H1 (cell line): ENCODE measurements around the gene SYNPO. TPM values are rescaled to one million over a fixed set of nuclear protein-coding genes. Genes with fewer than 3 reads are reported as not detected.

Source experiments
- CTCF ChIA-PET: fragments of 300-600 bp; sonication (Branson Sonifier 250); formaldehyde crosslinking; loops from one replicate; lab custom pipeline; 2021; ENCODE audit not compliant: partially characterized antibody; lab: Charles Lee
- POLR2A ChIA-PET: fragments of 300-600 bp; sonication (Branson Sonifier 250); formaldehyde crosslinking; loops from one replicate; lab custom pipeline; 2021; ENCODE audit warnings: inconsistent platforms; ENCODE audit not compliant: partially characterized antibody; lab: Charles Lee
- DNase-seq, 2 experiments: peaks; one replicate each; pipeline versions ENCODE4 v3.0.0 to v3.0.0-alpha.2; 2010 to 2022; ENCODE audit warnings: low spot score in 2 of 2, low read depth in 1 of 2, mixed read lengths in 1 of 2
- FAIRE-seq: peaks from 2 replicates; lab custom pipeline; 2011; peaks lifted over from hg19 to GRCh38; lab: Jason Lieb, UNC
- H2AFZ ChIP-seq: 2 replicates; pipeline ENCODE4 v1.8.1; 2012; ENCODE audit warnings: low read length, inconsistent platforms
- H2AK5ac ChIP-seq: 2 replicates; pipeline ENCODE4 v1.6.1; 2013; ENCODE audit warnings: low read depth, low read length
- H2BK120ac ChIP-seq: replicated peaks from 2 replicates; pipeline ENCODE3; 2013; ENCODE audit warnings: low read depth, low read length, inconsistent platforms
- H2BK12ac ChIP-seq: 2 replicates; pipeline ENCODE4 v1.6.1; 2013; ENCODE audit warnings: low read depth, low read length
- H2BK15ac ChIP-seq: 2 replicates; pipeline ENCODE4 v1.6.1; 2013; ENCODE audit warnings: low read length
- H2BK20ac ChIP-seq: 2 replicates; pipeline ENCODE4 v1.6.1; 2013; ENCODE audit warnings: low read length
- H2BK5ac ChIP-seq: 2 replicates; pipeline ENCODE4 v1.6.1; 2013; ENCODE audit warnings: low read depth, low read length
- H3K14ac ChIP-seq: 2 replicates; pipeline ENCODE4 v1.6.1; 2013; ENCODE audit warnings: inconsistent platforms; ENCODE audit not compliant: insufficient read length
- H3K18ac ChIP-seq: 2 replicates; pipeline ENCODE4 v1.6.1; 2013; ENCODE audit warnings: low read length; ENCODE audit errors: extremely low read depth
- H3K23ac ChIP-seq: 2 replicates; pipeline ENCODE4 v1.6.1; 2013; ENCODE audit warnings: inconsistent platforms; ENCODE audit not compliant: insufficient read length
- H3K23me2 ChIP-seq: 2 replicates; pipeline ENCODE4 v1.6.1; 2013; ENCODE audit warnings: low read depth, low read length
- H3K27ac ChIP-seq: 2 replicates; pipeline ENCODE4 v1.6.1; 2011; ENCODE audit warnings: low read depth, low read length, inconsistent platforms
- H3K27me3 ChIP-seq, 4 experiments: replicated peaks in 1 of 4; 1 replicate in 1 of 4; 2 replicates in 3 of 4; pipeline versions ENCODE4 v1.6.1 to v1.8.1; 2011 to 2013; ENCODE audit warnings: low read length in 3 of 4, mild to moderate bottlenecking in 3 of 4, inconsistent platforms in 2 of 4, mixed read lengths in 2 of 4, moderate library complexity in 1 of 4; ENCODE audit not compliant: control insufficient read depth in 3 of 4, insufficient read depth in 3 of 4; ENCODE audit errors: extremely low read depth in 1 of 4
- H3K36me3 ChIP-seq, 4 experiments: 2 replicates each; pipeline versions ENCODE4 v1.6.1 to v1.8.1; 2011 to 2013; ENCODE audit warnings: mild to moderate bottlenecking in 4 of 4, low read length in 3 of 4, moderate library complexity in 2 of 4, control low read depth in 1 of 4, inconsistent platforms in 1 of 4; ENCODE audit not compliant: insufficient read depth in 4 of 4, control insufficient read depth in 2 of 4
- H3K4ac ChIP-seq: replicated peaks from 2 replicates; pipeline ENCODE3; 2013; ENCODE audit warnings: low read length, low read depth, mixed read lengths, inconsistent platforms; ENCODE audit not compliant: insufficient read length
- H3K4me1 ChIP-seq, 4 experiments: replicated peaks in 1 of 4; 1 replicate in 1 of 4; 2 replicates in 3 of 4; pipeline versions ENCODE4 v1.6.1 to v1.8.1; 2011 to 2013; ENCODE audit warnings: low read length in 3 of 4, inconsistent platforms in 2 of 4, mixed read lengths in 1 of 4; ENCODE audit not compliant: insufficient read depth in 4 of 4, control insufficient read depth in 3 of 4
- H3K4me2 ChIP-seq, 2 experiments: 2 replicates each; pipeline versions ENCODE4 v1.6.1 to v1.8.1; 2011 to 2013; ENCODE audit warnings: low read depth in 2 of 2, low read length in 2 of 2, control low read depth in 1 of 2, inconsistent platforms in 1 of 2, mild to moderate bottlenecking in 1 of 2; ENCODE audit not compliant: insufficient read depth in 1 of 2
- H3K4me3 ChIP-seq, 4 experiments: fragments of 200-600, 300-600 bp in 1 of 4; sonication (generic), shearing (Covaris generic), sonication (Bioruptor Twin) in 1 of 4; 2 replicates each; pipeline versions ENCODE4 v1.5.1 to v1.8.1; 2011 to 2016; ENCODE audit warnings: low read length in 4 of 4, low read depth in 3 of 4, control low read depth in 2 of 4, inconsistent platforms in 2 of 4, mild to moderate bottlenecking in 2 of 4, mixed read lengths in 1 of 4, moderate library complexity in 1 of 4; ENCODE audit not compliant: insufficient read depth in 2 of 4; ENCODE audit errors: extremely low read depth in 1 of 4
- H3K56ac ChIP-seq: replicated peaks from 2 replicates; pipeline ENCODE3; 2013; ENCODE audit warnings: low read depth, mild to moderate bottlenecking, mixed read lengths, low read length, inconsistent platforms; ENCODE audit not compliant: insufficient read length
- H3K79me1 ChIP-seq: 2 replicates; pipeline ENCODE4 v1.6.1; 2013; ENCODE audit warnings: low read depth, low read length, control low read depth
- H3K79me2 ChIP-seq, 2 experiments: 2 replicates each; pipeline versions ENCODE4 v1.6.1 to v1.8.1; 2012 to 2013; ENCODE audit warnings: low read length in 2 of 2, mild to moderate bottlenecking in 2 of 2, inconsistent platforms in 1 of 2; ENCODE audit not compliant: insufficient read depth in 2 of 2, control insufficient read depth in 1 of 2
- H3K9ac ChIP-seq, 4 experiments: replicated peaks in 1 of 4; 1 replicate in 1 of 4; 2 replicates in 3 of 4; pipeline versions ENCODE4 v1.6.1 to v1.8.1; 2011 to 2013; ENCODE audit warnings: low read depth in 3 of 4, low read length in 3 of 4, control low read depth in 2 of 4, mild to moderate bottlenecking in 2 of 4, moderate library complexity in 2 of 4, inconsistent platforms in 1 of 4; ENCODE audit errors: extremely low read depth in 1 of 4
- H3K9me3 ChIP-seq, 2 experiments: 2 replicates each; pipeline versions ENCODE4 v1.6.1 to v1.8.1; 2012 to 2013; ENCODE audit warnings: mild to moderate bottlenecking in 2 of 2, moderate library complexity in 2 of 2, control low read depth in 1 of 2, inconsistent platforms in 1 of 2, low read depth in 1 of 2, low read length in 1 of 2, mixed read lengths in 1 of 2; ENCODE audit not compliant: insufficient read depth in 2 of 2
- H4K20me1 ChIP-seq, 2 experiments: replicated peaks in 1 of 2; 2 replicates each; pipeline versions ENCODE3 to v1.8.1; 2011 to 2013; ENCODE audit warnings: inconsistent platforms in 2 of 2, low read length in 2 of 2, mild to moderate bottlenecking in 1 of 2; ENCODE audit not compliant: insufficient read depth in 2 of 2, control insufficient read depth in 1 of 2
- H4K5ac ChIP-seq: 2 replicates; pipeline ENCODE4 v1.6.1; 2013; ENCODE audit warnings: low read length, low read depth, mixed read lengths, inconsistent platforms; ENCODE audit not compliant: insufficient read length
- H4K8ac ChIP-seq: 2 replicates; pipeline ENCODE4 v1.8.0; 2013; ENCODE audit warnings: mild to moderate bottlenecking, moderate library complexity, low read length, inconsistent platforms; ENCODE audit not compliant: insufficient read depth; ENCODE audit errors: extremely low read depth
- H4K91ac ChIP-seq: replicated peaks from 2 replicates; pipeline ENCODE3; 2013; ENCODE audit warnings: low read length, mixed read lengths, inconsistent platforms; ENCODE audit not compliant: insufficient read length
- CBX5 ChIP-seq: fragments of 300-800, 300-1000 bp; sonication (generic); IDR thresholded peaks from 2 replicates; pipeline ENCODE4 v1.7.1; 2016; ENCODE audit warnings: antibody characterized with exemption, low read length, low read depth
- KDM5A ChIP-seq: fragments of 200-600 bp; IDR thresholded peaks from 2 replicates; pipeline ENCODE4 v1.7.1; 2012; ENCODE audit warnings: mild to moderate bottlenecking, low read length, inconsistent platforms, mixed read lengths
- WGBS, 2 experiments: shearing (Covaris generic) in 1 of 2; methylation state at CpG; one replicate each; pipeline versions ENCODE4 v1.1.6 to v1.1.7; 2013 to 2015; ENCODE audit warnings: low lambda C conversion rate in 2 of 2, mixed read lengths in 2 of 2, inconsistent platforms in 1 of 2, low coverage in 1 of 2, missing lambda C conversion rate in 1 of 2; ENCODE audit not compliant: insufficient replicate concordance in 2 of 2, insufficient coverage in 1 of 2, insufficient read length in 1 of 2; ENCODE audit errors: extremely low coverage in 1 of 2, missing lambda C conversion rate in 1 of 2; 5-methylcytosine and 5-hydroxymethylcytosine counted together
- polyA plus RNA-seq, 7 experiments: library from polyadenylated mRNA; depleted of rRNA in 3 of 7; stranded (reverse) in 5 of 7; unstranded in 2 of 7; fragments of >200 nt in 5 of 7; fragments of 200-250 nt in 2 of 7; gene quantifications; 1 replicate in 5 of 7; 2 replicates in 1 of 7; 4 replicates in 1 of 7; pipeline versions ENCODE4 v1.2.1 to v1.2.3, GENCODE V29; 2011 to 2013; ENCODE audit warnings: missing spikeins in 2 of 7, mixed read lengths in 2 of 7
- total RNA-seq: library from RNA; stranded (reverse); fragmentation: NEBNext Ultra II Directional; extraction: Animal tissue kit (Norgen Biotek cat#: 25700); gene quantifications from 2 replicates; pipeline ENCODE4 v1.2.1, GENCODE V29; 2021

SYNPO gene
- total and polyA plus RNA-seq, 2 of the 8 experiments (the other 6 are each of a cell fraction or from before 2014, with no cell fraction given): 2.3 TPM

- no peak overlapping the region for H3K9ac ChIP-seq
- CTCF ChIA-PET: interaction anchor here (1.0 to 5.6 kb wide), 7 partner anchors 10 to 49 kb away, joined by 3 to 45 read pairs (median 6); no protein-coding TSS in a partner anchor
- H2BK120ac ChIP-seq: no peak overlapping the region
- H3K79me1 ChIP-seq: no peaks in the 10 kb centered on the region
- no peaks in the 10 kb centered on the region for H3K36me3 ChIP-seq
- H2AK5ac ChIP-seq: 0 out of 2 replicates have a peak overlapping the region, but pooled peaks have one; percentile 29
- no peak overlapping the region for H2AFZ ChIP-seq
- H3K56ac ChIP-seq: no peak overlapping the region
- H4K91ac ChIP-seq: no peak overlapping the region
- no peak overlapping the region for H3K14ac ChIP-seq
- DNase-seq (no peak), FAIRE-seq (no peak)
- H3K4me1 ChIP-seq: peaks cover 0 to 2% (median 0%) of the 10 kb centered on the region in 4 experiments; a peak in 1 of 7 replicates
- POLR2A ChIA-PET: interaction anchor here (0.5 to 1.3 kb wide), 4 partner anchors 45 to 107 kb away, joined by 3 to 5 read pairs (median 4); partner anchors contain the start of gene MYOZ3
- H3K4me3 ChIP-seq: no peak overlapping the region
- peak overlapping the region; percentile 90 for H2BK15ac ChIP-seq
- H4K5ac ChIP-seq: no peak overlapping the region
- no peak overlapping the region for H2BK5ac ChIP-seq
- H4K8ac ChIP-seq: no peak overlapping the region
- H3K27me3 ChIP-seq: no peaks in the 10 kb centered on the region
- H3K9me3 ChIP-seq: no peaks in the 10 kb centered on the region
- H3K4ac ChIP-seq: no peak overlapping the region
- no peak overlapping the region for H3K18ac ChIP-seq
- no peaks in the 10 kb centered on the region for H3K79me2 ChIP-seq
- no peak overlapping the region for H3K23ac ChIP-seq
- H3K4me2 ChIP-seq: no peak overlapping the region
- TF ChIP-seq CBX5: no peak
- no peak for TF ChIP-seq KDM5A
- H3K23me2 ChIP-seq: no peaks in the 10 kb centered on the region
- H2BK20ac ChIP-seq: 0 out of 2 replicates have a peak overlapping the region, but pooled peaks have one; percentile 34
- H2BK12ac ChIP-seq: no peak overlapping the region
- 87% methylated on average over 6 of the region's 6 CpGs; no CpG with 5 or more reads in 1 of the 2 experiments for WGBS, 2 experiments
- H4K20me1 ChIP-seq: no peaks in the 10 kb centered on the region
- no peak overlapping the region for H3K27ac ChIP-seq
These were observed 34.9 kb upstream of the SYNPO start for GRCh38 chr5:150605546-150605945.
